GM12878 (cell line): ENCODE measurements around the gene DCDC1.

Source experiments
- POLR2A ChIP-seq: IDR thresholded peaks from 2 replicates; pipeline ENCODE4 v1.6.1; 2011; ENCODE audit warnings: low read depth, mild to moderate bottlenecking, low read length
- RCOR1 ChIP-seq: conservative IDR thresholded peaks from 2 replicates; pipeline ENCODE4 v1.6.1; 2012; ENCODE audit warnings: low read depth, low read length, improper control_type of control experiment

DNA sequence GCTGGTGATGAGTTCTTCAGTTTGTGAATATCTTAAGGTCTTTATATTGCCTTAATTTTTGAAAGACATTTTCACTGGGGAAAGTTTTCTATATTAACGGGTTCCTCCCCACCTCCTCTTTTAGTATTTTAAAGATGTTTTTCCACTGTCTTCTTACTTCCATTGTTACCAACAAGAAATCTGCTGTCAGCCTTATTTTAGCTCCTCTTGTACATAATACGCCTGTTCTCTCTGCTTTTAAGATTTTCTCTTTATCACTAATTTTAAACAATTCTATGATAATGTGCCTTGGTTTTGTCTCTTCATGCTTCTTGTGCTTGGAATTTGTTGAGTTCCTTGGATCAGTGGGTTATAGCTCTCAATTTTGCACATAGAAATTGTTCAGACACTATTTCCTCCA lies 280.4 kb downstream of the DCDC1 start:
- TF ChIP-seq RCOR1 (no peak), POLR2A (no peak)
